HG03575 (cell line): ENCODE data around the gene MLLT11.

Source experiments
- ATAC-seq: cut with Tn5 transposase; IDR thresholded peaks from one replicate; pipeline ENCODE4 v1.9.1; 2021; ENCODE audit not compliant: unreplicated experiment, insufficient number of reproducible peaks, low FRiP score; ENCODE audit errors: extremely low read depth

The MLLT11 gene

GRCh38 chr1:151108331-151108730 is 48.1 kb downstream of the MLLT11 start:
- ATAC-seq: no peak

DNA sequence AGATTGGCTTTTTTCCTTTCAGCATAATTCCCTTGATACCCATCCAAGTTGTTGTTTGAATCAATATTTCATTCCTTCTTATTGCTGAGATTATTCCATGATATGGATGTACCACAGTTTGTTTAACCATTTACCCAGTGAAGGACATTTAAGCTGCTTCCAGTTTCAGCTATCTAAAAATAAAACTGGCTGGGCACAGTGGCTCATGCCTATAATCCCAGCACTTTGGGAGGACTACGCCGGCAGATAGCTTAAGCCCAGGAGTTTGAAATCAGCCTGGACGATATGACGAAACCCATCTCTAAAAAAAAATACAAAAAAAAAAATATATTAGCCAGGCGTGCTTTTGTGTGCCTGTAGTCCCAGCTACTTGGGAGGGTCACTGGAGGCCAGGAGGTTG is 53.7 kb downstream of the MLLT11 start:
- no peak for ATAC-seq
